ENCODE data around the gene CDKAL1. TPM values are rescaled to one million over a fixed set of nuclear protein-coding genes. Genes with fewer than 3 reads are reported as not detected.

CDKAL1 gene
- total and polyA plus RNA-seq, 2 of the 13 experiments (the other 11 are each of a cell fraction or from before 2014, with no cell fraction given), result 9.5 to 27.7 TPM

GRCh38 chr6:20572940-20573339 lies 38.7 kb downstream of the CDKAL1 start (continued):
- TF ChIP-seq ZHX2 (IDR thresholded peaks at IDR 0.05; ENCODE audit: low read depth) (no peak), ZHX2 (CRISPR knock-in tag; IDR thresholded peaks at IDR 0.05; ENCODE audit: borderline replicate concordance) (no peak), CSRNP2 (CRISPR knock-in tag; conservative IDR thresholded peaks at IDR 0.05; ENCODE audit: low read depth) (no peak)

- Histone ChIP-seq H3K79me2 (ENCODE audit: insufficient read depth, low read length) (no peaks in the 10 kb centered on the region), H3K4me3 (replicated peaks in 1 of 3; ENCODE audit: insufficient read depth in 1 of 3, low read depth in 2 of 3, low read length in 3 of 3) (no peak overlapping the region), H3K27ac (ENCODE audit: extremely low read length, insufficient read depth, low read length) (no peak overlapping the region), H2AFZ (ENCODE audit: low read length) (no peak overlapping the region), H3K9ac (ENCODE audit: insufficient read depth, low read depth, low read length) (no peak overlapping the region), H3K9me3 (ENCODE audit: low read length) (no peaks in the 10 kb centered on the region), H3K4me2 (ENCODE audit: low read depth, low read length) (no peak overlapping the region), H3K27me3 (ENCODE audit: control insufficient read depth in 1 of 2, insufficient read depth in 2 of 2, low read length in 2 of 2) (no peaks in the 10 kb centered on the region), H3K4me1 (ENCODE audit: insufficient read depth, low read length) (peaks cover 33% of the 10 kb centered on the region), H3K36me3 (replicated peaks in 1 of 2; ENCODE audit: control insufficient read depth in 1 of 2, insufficient read depth in 2 of 2, low read length in 2 of 2) (peaks cover 3 to 16% of the 10 kb centered on the region in 2 experiments; a peak in 3 of 5 replicates), H4K20me1 (ENCODE audit: insufficient read depth, low read length) (no peaks in the 10 kb centered on the region)
- ChIA-PET POLR2A (no interaction called here), CTCF (ENCODE audit: low intra/inter-chr PET ratio, low total read pairs) (no interaction called here)
- no peak for ATAC-seq
- DNase-seq (ENCODE audit: low spot score), result no peak
- no TSS peak for BruUV-seq (replicated peaks)
- in situ Hi-C loops (cut with HindIII; ENCODE audit: extremely low pct_ligation_motif_present, low pct_unique_long_range_greater_than_20kb) (no loop called here), intact Hi-C loops (cut with micrococcal nuclease; ENCODE audit: unreplicated experiment) (no loop called here)
- FAIRE-seq, result no peak
- no peak for TF ChIP-seq ZBTB37 (CRISPR knock-in tag; IDR thresholded peaks at IDR 0.05)
- no peak for TF ChIP-seq ZNF124 (CRISPR knock-in tag; IDR thresholded peaks at IDR 0.05)
- TF ChIP-seq EEA1 (CRISPR knock-in tag; IDR thresholded peaks at IDR 0.05; ENCODE audit: borderline replicate concordance), result no peak
- TF ChIP-seq ZNF710 (CRISPR knock-in tag; IDR thresholded peaks at IDR 0.05; ENCODE audit: borderline replicate concordance), result no peak
- TF ChIP-seq MEIS1 (CRISPR knock-in tag; IDR thresholded peaks at IDR 0.05; ENCODE audit: borderline replicate concordance), result no peak
- TF ChIP-seq ATF7 (IDR thresholded peaks at IDR 0.05), result no peak
- TF ChIP-seq ATF7 (CRISPR knock-in tag; IDR thresholded peaks at IDR 0.05), result no peak
- no peak for TF ChIP-seq NKX3-1 (CRISPR knock-in tag; IDR thresholded peaks at IDR 0.05)
- no peak for TF ChIP-seq ZNF878 (CRISPR knock-in tag; IDR thresholded peaks at IDR 0.05)
- no peak for TF ChIP-seq ZNF740 (CRISPR knock-in tag; IDR thresholded peaks at IDR 0.05)
Observed at GRCh38 chr6:20574355-20574754, 40.1 kb downstream of the CDKAL1 start.
